Stimulated activated naive CD8-positive, alpha-beta T cell treated with anti-CD3 and anti-CD28 coated beads, Interleukin-15, Interleukin-2, amounts not matched to agents 100 U/mL and 50 U/mL, for 24 hours (primary cell): ENCODE measurements around the gene FUZ.

Experiments
- ATAC-seq: fragments of 150-1000 bp; cut with Tn5 transposase; one replicate; pipeline ENCODE4 v1.10.0; 2021
- DNase-seq: peaks from one replicate; pipeline ENCODE4 v3.0.0; 2021

Gene FUZ

DNA sequence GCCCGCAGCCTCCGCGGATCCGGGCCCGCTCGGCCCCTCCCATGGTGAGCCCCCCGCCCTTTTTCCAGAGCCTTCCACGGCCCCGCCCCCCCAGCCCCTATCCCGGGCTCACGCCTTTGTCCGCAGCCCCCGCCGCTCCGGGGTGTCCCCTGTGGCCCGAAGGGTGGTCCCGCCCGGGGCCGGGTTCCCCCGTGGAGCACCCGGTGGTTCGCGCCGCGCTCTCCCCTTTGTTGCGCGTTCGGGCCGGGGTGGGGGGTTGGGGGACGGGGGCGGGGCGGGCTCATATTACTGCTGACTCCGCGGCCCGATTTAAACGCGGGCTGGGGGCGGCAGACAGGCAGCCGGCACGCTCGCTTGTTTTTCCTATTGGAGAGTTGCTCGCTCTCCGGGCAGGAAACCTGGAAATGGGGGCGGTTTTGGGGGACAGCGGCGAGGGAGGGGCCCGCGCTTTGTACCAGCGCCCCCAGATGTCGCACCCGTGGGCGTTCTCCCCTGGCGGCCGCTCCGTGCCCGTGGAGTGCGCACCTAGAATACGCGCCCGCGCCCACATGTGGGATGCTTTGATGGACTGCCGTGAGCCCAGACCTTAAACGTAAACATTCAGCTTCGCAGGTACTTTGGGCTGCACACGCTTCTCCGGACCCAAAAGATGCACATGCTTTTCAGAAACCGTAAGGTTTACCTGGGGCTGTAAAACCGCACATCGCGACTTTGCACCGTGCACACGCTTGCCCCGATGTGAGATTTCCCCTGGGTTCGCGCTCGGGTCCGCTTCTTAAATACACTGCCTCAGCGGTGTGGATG lies 38.6 kb upstream of the FUZ start:
- no peak for ATAC-seq

DNA sequence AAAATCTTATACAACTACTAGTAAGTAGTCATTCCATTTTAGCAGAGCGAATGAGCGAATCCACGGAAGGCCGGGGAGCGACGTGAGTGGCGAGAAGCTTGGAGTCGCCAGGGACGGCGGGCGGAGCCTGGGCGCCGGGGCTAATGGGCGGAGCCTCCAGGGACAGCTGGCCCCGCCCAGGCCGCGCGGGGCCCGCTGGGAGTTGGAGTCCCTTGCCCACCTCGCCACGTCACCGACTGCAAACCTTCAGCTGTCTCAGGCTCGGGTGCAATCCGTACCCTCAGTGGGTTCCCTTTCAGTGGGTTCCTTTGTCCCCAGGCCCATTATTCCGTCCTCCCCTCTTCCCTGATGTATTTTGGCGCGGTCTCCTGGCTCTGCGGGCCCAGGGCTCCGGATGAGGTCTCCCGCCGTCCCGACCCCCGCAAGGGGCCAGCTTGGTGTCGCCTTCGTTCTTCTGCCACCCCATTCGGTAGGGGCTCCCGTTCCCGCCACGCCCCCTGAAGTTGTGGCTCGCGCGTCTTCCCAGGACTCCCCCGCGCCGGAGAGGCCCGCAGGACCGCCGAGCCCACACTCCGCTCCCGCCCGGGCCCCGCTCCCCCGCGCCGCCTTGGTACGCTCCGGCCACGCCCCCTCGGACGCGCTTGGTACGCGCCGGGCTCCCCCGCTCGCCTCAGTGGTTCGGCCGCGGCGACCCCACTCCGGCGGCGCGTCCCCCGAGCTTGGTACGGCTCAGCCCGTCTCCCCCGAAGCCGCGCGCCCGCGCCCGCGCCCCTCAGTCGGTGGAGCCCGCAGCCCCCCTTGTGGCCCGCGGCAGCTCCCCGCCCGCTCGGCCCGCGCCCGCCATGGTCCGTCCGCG lies 37.6 kb upstream of the FUZ start, which contains the start of gene PTOV1:
PTOV1 (plus strand) TSS at position 673 of the 856 bp plus-strand sequence.
- peak; percentile 88 for ATAC-seq
- DNase-seq = peak; percentile 93

More for the DNA sequence above, 38.6 kb upstream of the FUZ start:
- peak; percentile 46 for DNase-seq

DNA sequence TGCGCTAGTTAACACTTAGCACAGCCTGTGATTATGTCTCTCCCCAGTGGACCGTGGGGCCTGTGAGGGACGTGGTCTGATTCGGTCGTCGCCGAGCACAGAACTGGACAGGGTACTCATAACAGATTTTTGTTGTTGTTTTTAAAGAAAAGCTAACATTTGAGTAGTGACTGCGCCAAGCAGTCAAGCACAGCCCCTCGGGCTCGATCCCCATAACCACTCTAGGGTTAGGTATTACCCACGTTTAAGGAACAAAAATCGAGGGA lies 37.1 kb upstream of the FUZ start:
- ATAC-seq = peak; percentile 1
- no peak for DNase-seq

DNA sequence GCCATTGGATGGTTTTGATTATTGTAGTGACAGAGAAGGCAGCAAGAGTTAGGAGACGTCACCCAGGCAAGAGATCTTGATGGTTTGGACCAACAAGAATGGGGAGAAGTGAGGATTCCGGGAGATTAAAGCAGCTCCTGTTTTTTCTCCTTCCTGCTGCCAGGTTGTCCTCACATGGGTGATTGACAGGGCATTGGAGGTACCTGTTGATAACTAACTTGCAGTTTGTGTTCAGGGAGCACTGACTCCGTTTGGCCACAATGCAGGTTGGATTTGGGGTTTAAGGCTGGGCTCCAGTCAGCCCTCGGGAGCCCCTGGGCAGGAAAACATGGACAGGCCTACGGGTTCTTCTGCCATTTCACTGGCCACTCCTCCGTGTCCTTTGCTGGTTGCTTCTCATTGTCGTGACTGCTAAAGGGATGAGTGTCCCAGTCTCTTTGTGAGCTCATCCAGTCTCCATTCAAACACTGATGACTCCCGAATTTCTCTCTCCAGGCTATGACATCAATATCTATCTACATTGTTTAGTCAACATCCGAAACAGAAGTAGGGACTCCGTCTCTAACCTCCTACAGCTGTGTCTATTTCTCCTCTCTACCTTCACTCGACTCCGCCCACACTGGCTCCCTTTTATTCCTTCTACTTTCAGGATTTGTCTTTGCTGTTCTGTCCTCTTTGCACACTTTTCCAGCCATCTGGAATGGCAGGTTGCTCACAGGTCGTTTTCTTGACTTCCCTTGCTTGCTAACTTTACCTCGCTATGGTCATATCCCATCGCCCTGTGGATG lies 36.5 kb upstream of the FUZ start:
- ATAC-seq = no peak
- no peak for DNase-seq

DNA sequence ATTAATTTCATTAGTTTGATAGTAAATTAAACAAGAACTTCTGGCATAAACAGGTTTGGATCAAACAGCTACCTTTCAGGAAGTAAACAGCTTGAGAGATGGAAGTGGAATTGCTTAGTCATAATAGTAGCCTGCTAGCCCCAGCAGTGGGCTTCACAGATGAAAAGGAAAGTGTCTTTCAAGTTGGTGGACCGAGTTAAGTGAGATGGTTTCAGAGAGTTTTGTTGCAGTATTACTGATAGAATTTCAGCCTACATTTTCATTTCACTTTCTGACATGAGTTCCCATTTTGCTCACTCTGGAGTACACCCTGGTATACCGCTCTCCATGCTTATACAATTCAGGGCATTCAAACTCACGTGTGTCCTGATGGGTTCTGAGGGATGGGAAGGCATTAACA lies 35.8 kb upstream of the FUZ start:
- DNase-seq (no peak), ATAC-seq (no peak)

DNA sequence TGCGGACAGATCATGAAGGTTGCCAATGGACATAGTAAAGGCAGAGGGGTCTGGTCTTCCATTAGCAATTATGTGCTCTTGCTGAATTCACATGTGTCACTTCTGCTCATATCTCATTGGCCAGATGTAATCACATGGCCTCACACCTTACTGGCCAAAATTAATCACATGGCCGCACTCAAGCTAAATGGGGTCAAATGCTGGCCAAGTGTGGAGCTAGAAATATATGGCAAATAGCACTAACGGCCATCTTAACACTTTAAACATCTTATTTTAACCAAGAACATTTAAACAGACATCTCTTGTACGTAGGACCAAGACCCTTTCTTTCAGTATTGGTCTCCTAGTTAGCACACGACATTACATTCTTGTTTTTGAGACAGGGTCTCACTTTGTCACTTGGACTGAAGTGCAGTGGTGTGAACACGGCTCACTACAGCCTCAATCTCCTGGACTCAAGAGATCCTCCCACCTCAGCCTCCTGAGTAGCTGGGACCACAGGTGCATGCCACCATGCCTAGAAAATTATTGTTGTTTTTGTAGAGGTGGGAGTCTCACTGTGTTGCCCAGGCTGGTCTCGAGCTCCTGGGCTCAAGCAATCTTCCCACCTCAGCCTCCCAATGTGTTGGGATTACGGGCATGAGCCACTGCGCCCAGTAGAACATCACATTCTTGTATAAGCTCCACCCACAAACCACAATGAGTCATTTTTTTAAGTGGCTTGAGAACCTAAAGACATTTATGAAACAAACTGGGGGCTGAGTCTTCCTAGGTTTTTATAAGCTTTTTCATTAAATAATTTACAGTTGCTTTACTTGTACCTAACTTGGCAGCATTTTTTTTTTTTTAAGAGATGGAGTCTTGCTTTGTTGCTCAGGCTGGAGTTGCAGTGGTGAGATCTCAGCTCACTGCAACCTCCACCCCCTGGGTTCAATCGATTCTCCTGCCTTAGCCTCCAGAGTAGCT lies 34.9 kb upstream of the FUZ start:
- DNase-seq (no peak), ATAC-seq (no peak)

DNA sequence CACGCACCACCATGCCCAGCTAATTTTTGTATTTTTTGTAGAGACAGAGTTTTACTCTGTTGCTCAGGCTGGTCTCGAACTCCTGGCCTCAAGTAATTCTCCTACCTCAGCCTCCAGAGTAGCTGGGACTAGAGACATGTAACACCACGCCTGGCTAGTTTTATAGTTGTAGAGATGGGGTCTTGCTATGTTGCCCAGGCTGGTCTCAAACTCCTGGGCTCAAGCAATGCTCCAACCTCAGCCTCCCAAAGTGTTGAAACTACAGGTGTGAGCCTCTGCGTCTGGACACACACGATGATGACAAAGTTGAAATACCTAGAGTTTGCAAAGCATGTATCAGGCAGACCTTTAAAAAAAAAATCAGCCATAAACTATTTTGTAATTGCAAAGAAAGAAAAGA lies 33.3 kb upstream of the FUZ start:
- DNase-seq (no peak), ATAC-seq (no peak)

DNA sequence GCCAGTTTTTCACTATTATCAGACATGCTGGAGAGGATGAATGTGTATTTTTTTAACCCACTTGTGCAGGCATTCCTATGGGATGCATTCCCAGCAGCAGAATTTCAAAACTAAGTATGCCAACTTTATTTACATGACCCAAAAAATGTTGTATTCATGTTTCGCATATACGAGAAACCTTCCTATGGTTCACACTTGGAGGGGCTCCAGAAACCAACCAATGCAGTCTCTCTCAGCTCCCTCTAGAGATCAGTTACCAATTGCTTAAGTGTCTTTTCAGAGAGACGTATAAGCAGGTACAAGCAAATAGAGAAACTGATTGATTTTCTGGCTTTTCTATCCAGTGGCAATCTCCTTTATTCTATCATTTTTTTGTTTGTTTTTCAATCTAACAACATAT lies 32.3 kb upstream of the FUZ start:
- ATAC-seq = no peak
- DNase-seq = no peak

DNA sequence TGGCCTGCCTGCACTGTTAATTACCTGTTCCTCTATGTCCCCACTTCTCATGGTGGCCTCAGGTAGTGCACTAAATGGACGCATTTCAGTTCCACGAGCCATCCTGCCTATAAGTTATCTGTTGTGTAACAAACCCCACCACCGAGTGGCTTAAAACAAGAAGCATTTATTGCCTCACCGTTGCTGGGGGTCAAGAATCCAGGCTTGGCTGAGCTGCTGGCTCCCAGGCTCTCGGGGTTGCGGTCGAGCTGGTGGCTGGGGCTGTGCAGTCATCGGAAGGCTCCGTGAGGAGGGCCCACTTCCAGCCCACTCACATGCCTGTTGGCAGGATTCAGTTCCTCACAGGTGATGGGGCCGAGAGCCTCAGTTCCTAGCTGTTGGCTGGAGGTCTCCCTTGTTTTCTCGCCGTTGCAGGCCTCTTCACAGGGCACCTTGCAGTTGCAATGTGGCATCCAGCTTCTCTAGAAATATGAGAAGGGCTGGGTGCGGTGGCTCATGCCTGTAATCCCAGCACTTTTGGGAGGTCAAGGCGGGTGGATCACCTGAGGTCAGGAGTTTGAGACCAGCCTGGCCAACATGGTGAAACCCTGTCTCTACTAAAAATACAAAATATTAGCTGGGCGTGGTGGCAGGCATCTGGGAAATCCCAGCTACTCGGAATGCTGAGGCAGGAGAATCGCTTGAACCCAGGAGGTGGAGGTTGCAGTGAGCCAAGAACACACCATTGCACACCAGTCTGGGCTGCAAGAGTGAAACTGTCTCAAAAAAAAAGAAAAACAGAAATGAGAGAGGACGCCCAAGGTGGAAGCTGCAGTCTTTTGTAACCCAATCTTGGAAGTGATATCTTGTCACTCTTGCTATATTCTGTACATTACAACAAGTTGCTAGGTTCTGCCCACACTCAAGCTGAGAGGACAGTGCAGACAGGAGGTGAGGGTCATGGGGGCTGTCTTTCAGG lies 31.3 kb upstream of the FUZ start:
- ATAC-seq = no peak
- DNase-seq = no peak

DNA sequence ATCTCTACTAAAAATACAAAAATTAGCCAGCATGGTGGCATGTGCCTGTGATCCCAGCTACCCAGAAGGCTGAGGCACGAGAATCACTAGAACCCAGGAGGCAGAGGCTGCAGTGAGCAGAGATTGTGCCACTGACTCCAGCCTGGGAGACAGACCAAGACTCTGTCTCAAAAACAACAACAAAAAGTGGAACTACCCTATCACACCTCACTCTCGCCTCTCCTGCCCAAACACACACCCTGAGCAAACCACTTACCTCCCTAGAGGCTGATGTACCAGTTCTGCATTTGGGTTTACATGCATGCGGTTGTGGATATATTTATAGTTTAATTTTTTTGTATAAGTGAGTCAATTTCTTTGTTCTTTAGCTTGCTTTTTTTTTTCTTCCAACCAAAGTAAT lies 30.2 kb upstream of the FUZ start:
- no peak for DNase-seq
- ATAC-seq = no peak

DNA sequence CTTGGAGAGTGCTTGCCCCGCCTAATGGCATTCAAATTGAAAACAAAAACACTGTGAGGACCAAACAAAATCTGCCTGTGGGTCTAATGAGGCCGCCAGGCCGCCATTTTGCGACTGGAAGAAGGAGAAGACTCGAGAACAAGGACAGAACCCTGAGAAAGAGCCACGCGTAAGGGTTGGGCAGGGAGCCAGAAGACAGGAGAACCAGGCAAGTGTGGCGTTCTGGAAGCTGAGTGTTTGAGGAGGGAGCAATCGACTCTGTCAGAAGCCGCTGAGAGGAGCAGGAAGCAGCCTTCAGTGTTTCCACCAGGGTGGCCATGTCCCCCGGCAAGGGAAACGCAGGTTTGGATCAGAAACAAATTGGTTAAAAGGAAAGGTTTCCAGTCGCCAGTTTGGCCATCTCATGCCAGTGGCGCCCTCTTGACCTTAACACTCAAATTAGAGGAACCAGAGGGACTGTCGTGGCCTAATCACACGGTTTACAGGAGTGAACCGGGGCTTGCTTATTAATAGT lies 27.7 kb upstream of the FUZ start:
- no peak for DNase-seq
- ATAC-seq = no peak

DNA sequence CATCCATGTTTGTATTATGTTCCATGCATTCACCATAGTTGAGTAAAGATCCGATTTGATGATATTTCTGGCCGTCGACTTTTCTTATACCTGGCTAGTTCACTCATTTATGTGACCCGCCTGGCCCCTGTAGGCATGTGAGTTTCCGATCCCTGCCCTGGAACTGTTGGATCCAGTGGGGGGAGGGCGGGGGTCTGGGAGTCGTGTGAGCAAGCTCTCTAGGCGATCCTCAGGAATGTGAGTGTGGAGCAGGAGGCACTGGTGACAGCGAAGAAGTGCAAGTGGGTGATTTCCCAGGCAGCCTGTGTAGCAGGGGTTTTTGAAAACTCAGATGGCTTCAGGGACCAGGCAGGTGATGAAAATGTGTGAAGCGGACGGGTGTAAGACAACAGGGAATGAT lies 27.2 kb upstream of the FUZ start:
- ATAC-seq = no peak

DNA sequence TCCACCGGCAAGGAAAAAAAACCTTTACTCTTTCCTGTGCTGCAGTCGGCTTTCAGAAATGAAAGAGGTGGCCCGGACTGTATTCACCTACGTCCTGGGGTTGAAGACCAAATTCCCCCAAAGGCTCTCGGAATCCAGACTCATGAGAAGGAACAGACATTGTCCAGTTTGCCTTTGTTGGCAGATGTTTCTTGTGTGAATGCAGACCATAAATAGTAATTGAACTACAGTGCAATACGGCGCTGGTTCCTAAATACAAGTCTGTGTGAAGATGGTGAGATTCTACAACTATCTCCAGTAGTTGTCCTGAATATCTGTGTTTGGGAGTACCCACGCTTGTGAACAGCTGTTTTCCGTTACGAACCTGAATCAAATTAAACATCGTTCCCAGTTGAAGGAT lies 26.6 kb upstream of the FUZ start:
- DNase-seq = no peak

More for the DNA sequence above, 27.2 kb upstream of the FUZ start:
- DNase-seq = no peak

DNA sequence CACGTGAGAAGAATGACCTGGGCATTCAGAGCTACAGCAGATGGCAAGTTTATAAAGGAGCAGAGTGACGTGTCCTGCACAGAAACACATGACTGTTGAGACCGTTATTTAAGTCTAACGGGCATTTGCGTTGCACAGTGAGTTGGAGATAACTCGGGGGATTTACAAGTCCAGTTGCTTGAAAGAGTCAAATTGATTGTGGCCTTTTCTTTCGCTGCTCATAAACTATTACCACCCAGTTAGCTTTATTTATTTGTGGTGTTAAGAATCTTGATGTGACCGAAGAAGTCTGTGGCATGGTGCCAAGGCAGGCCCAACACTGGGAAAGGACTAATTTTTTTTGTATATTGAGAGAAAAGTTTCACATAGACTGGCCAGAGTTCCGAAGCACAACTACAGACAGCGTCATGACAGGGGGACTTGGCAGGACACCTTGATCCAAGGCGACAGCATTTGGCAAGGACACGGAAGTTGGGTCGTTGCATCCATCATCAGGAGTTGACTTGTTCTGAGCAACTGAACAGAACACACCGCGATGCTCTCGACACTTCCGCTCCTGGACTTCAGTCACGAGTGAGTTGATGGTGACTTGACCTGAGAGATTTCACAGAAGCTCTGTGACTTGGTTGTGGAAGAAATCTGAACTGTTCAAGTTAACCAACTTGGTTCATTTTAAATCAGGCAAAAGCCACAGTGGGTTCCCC lies 25.9 kb upstream of the FUZ start:
- no peak for DNase-seq
- ATAC-seq = no peak

More for the DNA sequence above, 26.6 kb upstream of the FUZ start:
- ATAC-seq = no peak

DNA sequence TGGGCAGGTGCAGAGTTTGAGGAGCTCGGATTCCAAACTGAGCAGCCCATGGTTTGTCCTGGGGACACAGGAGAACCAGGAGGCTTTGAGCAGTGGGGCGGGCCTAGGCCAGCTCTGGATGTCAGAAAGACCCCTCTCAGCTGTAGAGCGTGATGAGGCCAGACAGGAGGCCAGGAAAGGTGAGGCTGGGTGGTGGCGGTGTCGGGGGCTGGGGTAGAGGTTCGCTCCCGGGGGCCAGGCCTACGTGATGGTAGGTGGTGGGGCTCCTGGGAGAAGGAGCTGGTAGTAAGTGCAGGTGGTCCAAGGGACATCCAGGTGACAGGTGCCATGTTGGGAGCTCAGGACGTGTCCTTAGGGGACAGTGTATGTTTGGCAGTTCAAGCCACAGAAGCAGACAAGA lies 24.3 kb upstream of the FUZ start:
- no peak for ATAC-seq

DNA sequence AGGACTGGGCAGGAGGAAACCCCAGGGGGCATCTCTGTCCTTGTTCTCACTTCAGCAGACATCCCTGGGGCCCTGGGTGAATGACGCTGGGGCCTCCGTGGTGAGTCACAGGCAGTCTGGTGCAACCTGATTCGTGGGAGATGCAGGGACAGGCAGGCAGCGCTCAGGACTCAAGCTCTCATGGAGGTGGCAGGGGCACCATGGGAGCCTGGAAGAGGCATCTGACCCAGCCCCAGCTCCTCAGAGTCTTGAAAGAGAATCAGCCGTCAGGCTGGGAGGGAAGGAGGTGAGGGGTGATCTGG lies 23.9 kb upstream of the FUZ start:
- no peak for DNase-seq

More for the DNA sequence above, 24.3 kb upstream of the FUZ start:
- no peak for DNase-seq

DNA sequence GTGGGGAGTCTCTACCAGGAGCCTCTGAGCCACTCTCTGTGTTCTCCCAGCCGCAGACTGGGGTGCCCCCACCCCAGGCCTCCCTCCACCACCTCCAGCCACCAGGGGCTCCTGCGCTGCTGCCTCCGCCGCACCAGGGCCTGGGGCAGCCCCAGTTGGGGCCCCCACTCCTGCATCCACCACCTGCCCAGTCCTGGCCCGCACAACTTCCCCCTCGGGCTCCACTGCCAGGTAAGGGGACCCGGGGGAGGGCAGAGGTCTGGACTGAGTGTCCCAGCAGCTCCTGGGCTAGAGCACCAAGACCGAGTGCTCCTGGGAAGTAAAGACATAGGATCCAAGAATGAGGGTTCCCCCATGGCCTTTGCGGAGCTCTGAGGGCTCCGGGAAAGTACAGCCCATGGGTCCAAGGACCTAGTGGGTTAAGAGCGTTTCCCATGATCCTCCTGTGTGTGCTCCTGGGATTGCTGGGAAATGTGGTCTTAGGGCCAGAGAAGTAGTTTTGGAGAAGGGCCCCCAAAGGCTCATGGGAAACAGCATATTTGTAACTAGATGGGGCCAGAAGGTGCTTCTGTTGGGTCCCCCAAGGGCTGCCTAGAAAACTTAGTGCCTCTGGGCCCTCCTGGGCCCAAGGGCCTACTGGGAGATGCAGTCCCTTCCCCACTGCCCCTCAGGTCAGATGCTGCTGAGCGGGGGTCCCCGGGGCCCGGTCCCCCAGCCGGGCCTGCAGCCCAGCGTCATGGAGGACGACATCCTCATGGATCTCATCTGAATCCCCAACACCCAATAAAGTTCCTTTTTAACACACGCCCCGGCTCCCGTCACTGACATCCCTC lies 23.3 kb upstream of the FUZ start:
- ATAC-seq (no peak), DNase-seq (no peak)

More for the DNA sequence above, 23.9 kb upstream of the FUZ start:
- ATAC-seq = no peak

DNA sequence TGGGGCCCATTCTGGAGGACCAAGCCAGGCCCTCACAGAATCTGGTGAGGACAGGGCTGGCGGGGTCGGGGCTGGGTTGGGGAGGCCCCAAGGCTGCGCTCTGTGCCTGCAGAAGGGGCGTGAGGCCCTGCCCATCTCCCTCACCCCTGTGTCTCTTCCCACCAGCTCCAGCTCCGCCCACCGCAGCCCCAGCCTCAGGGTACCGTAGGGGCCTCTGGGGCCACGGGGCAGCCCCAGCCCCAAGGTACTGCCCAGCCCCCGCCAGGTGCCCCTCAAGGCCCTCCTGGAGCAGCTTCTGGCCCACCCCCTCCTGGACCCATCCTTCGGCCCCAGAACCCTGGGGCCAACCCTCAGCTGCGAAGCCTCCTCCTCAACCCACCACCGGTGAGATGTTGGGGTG lies 22.5 kb upstream of the FUZ start:
- no peak for DNase-seq
- ATAC-seq = no peak

DNA sequence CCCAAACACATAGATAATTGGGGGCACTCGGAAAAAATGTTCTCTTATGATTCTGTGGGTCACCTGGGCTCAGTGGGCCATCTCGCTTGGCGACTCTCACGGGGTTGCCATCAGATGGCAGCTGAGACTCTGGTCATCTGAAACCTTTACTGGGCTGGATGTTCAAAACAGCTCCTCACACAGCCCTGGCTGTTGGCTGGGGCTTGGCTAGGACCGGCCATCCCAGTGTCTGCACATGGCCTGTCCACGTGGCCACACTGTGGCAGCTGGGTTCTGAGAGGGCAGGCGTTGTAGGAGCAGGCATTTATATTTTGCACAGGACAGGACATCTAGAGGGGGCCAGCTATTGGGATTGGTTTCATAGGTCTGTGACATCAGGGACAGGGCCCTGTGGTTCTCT lies 20.5 kb upstream of the FUZ start:
- DNase-seq (no peak), ATAC-seq (no peak)
